ENCODE results near the gene FARSB. TPM values are rescaled to one million over a fixed set of nuclear protein-coding genes. Genes with fewer than 3 reads are reported as not detected.

FARSB gene
- total and polyA plus RNA-seq, 4 donors = 9.5 to 17.0 (median 15.5) TPM

DNA sequence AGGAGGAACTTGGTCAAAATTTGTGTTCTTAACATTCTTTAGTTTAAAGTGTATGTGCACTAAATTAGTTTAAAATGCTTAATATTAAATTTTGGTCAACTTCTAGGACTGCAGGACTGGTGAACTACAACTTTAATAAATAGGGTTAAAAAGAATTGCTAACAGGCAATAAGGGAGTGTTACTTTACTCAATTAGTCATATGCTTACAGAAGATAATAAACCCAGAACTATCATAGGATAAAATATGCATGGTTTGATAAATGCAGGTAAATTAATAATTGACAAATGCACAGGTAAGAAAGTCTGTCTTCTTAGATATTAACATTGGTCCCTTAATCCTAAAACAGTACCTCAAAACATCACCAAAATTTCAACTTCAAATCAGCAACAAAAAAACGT is 20.6 kb downstream of the FARSB start:
- no peak for ATAC-seq (ENCODE audit: insufficient read depth, low FRiP score)
- Histone ChIP-seq H3K9ac (ENCODE audit: insufficient read depth in 1 of 2, low read length in 2 of 2) (no peak overlapping the region), H3K27me3 (ENCODE audit: control insufficient read depth in 3 of 3, insufficient read depth in 3 of 3, low read length in 2 of 3) (no peaks in the 10 kb centered on the region), H3K4me1 (ENCODE audit: control insufficient read depth in 5 of 5, insufficient read depth in 5 of 5, low read length in 5 of 5) (no peaks in the 10 kb centered on the region), H3K9me3 (ENCODE audit: control insufficient read depth in 4 of 4, insufficient read depth in 3 of 4, low read length in 3 of 4) (no peaks in the 10 kb centered on the region), H3K36me3 (ENCODE audit: control insufficient read depth in 4 of 4, insufficient read depth in 4 of 4, low read length in 4 of 4) (peaks cover 7 to 38% (median 15%) of the 10 kb centered on the region in 4 donors), H3K27ac (ENCODE audit: low read depth in 1 of 2, low read length in 1 of 2) (no peak overlapping the region), H3K4me3 (no peak overlapping the region)
- whole genome bisulfite sequencing, 2 donors = 98 to 100% methylated on average over 1 of the region's 1 CpG
- TF ChIP-seq, protein P1, sequence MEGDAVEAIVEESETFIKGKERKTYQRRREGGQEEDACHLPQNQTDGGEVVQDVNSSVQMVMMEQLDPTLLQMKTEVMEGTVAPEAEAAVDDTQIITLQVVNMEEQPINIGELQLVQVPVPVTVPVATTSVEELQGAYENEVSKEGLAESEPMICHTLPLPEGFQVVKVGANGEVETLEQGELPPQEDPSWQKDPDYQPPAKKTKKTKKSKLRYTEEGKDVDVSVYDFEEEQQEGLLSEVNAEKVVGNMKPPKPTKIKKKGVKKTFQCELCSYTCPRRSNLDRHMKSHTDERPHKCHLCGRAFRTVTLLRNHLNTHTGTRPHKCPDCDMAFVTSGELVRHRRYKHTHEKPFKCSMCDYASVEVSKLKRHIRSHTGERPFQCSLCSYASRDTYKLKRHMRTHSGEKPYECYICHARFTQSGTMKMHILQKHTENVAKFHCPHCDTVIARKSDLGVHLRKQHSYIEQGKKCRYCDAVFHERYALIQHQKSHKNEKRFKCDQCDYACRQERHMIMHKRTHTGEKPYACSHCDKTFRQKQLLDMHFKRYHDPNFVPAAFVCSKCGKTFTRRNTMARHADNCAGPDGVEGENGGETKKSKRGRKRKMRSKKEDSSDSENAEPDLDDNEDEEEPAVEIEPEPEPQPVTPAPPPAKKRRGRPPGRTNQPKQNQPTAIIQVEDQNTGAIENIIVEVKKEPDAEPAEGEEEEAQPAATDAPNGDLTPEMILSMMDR (IDR thresholded peaks at IDR 0.05; ENCODE audit: control extremely low read depth, extremely low read depth) = no peak
- no peak for DNase-seq

DNA sequence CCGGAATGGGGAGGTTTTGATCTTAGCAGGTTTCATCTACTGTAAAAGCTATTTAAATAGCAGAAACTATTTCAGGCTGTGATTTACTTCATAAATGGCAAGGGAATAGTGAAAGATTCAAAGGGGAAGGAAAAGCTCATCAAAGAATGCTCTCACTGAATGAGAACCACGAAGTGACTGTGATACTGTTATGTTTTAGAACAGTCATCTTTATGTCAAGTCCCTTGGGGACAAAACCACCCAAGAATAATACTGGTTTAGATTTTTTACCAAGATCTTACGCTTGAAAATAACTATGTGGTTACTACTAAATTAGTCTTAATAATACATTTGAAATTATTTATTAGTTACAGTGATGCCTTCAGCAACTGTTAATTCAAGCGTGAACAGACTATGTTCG is 28.1 kb downstream of the FARSB start:
- Histone ChIP-seq H3K27ac (ENCODE audit: low read depth in 1 of 2, low read length in 1 of 2) (no peak overlapping the region), H3K4me1 (ENCODE audit: control insufficient read depth in 5 of 5, insufficient read depth in 5 of 5, low read length in 5 of 5) (no peaks in the 10 kb centered on the region), H3K27me3 (ENCODE audit: control insufficient read depth in 3 of 3, insufficient read depth in 3 of 3, low read length in 2 of 3) (no peaks in the 10 kb centered on the region), H3K36me3 (ENCODE audit: control insufficient read depth in 4 of 4, insufficient read depth in 4 of 4, low read length in 4 of 4) (peaks cover 14 to 38% (median 29%) of the 10 kb centered on the region in 4 donors), H3K9ac (ENCODE audit: insufficient read depth in 1 of 2, low read length in 2 of 2) (no peak overlapping the region), H3K4me3 (no peak overlapping the region), H3K9me3 (ENCODE audit: control insufficient read depth in 4 of 4, insufficient read depth in 3 of 4, low read length in 3 of 4) (no peaks in the 10 kb centered on the region)
- WGBS, 2 donors = 95 to 96% methylated on average over 5 of the region's 5 CpGs
- TF ChIP-seq, protein P1 (IDR thresholded peaks at IDR 0.05; ENCODE audit: control extremely low read depth, extremely low read depth) = no peak
- ATAC-seq (ENCODE audit: insufficient read depth, low FRiP score) = no peak
- no peak for DNase-seq

DNA sequence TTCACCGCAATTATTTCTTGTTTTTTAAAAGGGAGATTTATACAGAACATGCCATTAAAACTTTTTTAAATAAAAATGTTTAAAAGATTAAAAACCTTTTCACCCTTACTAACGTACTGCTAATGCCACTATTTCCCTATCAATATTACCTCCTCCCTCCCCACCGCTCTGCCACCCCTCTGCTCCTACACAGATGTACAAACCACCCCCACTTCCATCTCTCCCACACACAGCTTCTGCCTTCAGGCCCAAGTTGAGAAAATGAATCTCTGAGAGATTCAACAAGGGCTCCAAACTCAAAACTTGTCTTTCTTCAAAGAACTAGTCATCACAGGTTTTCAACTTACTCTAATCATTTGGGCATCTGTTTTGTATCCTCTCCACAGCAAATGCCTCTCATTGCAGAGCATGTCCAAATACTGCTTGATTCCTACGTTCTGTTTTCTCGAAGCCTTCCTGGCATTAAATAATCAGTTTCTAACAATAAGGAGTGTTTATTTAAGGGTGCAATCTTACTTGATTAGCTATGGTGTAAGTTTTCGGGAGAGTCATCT is 32.1 kb downstream of the FARSB start:
- Histone ChIP-seq H3K4me3 (no peak overlapping the region), H3K9me3 (ENCODE audit: control insufficient read depth in 4 of 4, insufficient read depth in 3 of 4, low read length in 3 of 4) (no peaks in the 10 kb centered on the region), H3K27me3 (ENCODE audit: control insufficient read depth in 3 of 3, insufficient read depth in 3 of 3, low read length in 2 of 3) (no peaks in the 10 kb centered on the region), H3K4me1 (ENCODE audit: control insufficient read depth in 5 of 5, insufficient read depth in 5 of 5, low read length in 5 of 5) (no peaks in the 10 kb centered on the region), H3K27ac (ENCODE audit: low read depth in 1 of 2, low read length in 1 of 2) (no peak overlapping the region), H3K9ac (ENCODE audit: insufficient read depth in 1 of 2, low read length in 2 of 2) (no peak overlapping the region), H3K36me3 (ENCODE audit: control insufficient read depth in 4 of 4, insufficient read depth in 4 of 4, low read length in 4 of 4) (peaks cover 15 to 49% (median 23%) of the 10 kb centered on the region in 4 donors)
- ATAC-seq (ENCODE audit: insufficient read depth, low FRiP score) (no peak), DNase-seq (no peak)
- 87 to 89% methylated on average over 6 of the region's 6 CpGs for WGBS, 2 donors
- TF ChIP-seq, protein P1 (IDR thresholded peaks at IDR 0.05; ENCODE audit: control extremely low read depth, extremely low read depth) = no peak

DNA sequence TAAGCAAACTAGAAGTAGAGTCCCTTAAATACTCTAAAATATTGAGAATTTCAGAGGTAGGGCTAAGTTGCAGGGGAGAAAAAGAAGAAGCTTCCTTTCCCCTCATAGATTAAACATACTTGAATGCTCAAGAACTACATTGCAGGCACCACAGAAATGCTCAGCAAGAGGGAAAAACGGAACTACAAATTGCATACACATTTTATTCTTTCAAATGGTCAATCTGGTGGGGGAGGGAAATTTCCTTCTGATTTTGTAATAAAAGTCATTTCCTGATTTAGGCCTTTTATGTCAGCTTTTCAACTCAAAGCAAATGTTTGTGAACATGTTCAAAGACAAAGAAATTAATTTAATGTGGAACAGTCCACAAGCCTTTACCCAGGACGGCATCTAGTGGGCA is 33.0 kb downstream of the FARSB start:
- H3K4me1 ChIP-seq (ENCODE audit: control insufficient read depth in 5 of 5, insufficient read depth in 5 of 5, low read length in 5 of 5) = no peaks in the 10 kb centered on the region
- peaks cover 13 to 44% (median 18%) of the 10 kb centered on the region in 4 donors for H3K36me3 ChIP-seq (ENCODE audit: control insufficient read depth in 4 of 4, insufficient read depth in 4 of 4, low read length in 4 of 4)
- ATAC-seq (ENCODE audit: insufficient read depth, low FRiP score) = no peak
- no peaks in the 10 kb centered on the region for H3K27me3 ChIP-seq (ENCODE audit: control insufficient read depth in 3 of 3, insufficient read depth in 3 of 3, low read length in 2 of 3)
- no peak overlapping the region for H3K9ac ChIP-seq (ENCODE audit: insufficient read depth in 1 of 2, low read length in 2 of 2)
- WGBS, 2 donors = 57 to 72% methylated on average over 2 of the region's 2 CpGs
- DNase-seq = no peak
- no peak overlapping the region for H3K27ac ChIP-seq (ENCODE audit: low read depth in 1 of 2, low read length in 1 of 2)
- no peak overlapping the region for H3K4me3 ChIP-seq
- H3K9me3 ChIP-seq (ENCODE audit: control insufficient read depth in 4 of 4, insufficient read depth in 3 of 4, low read length in 3 of 4) = no peaks in the 10 kb centered on the region
- TF ChIP-seq, protein P1 (IDR thresholded peaks at IDR 0.05; ENCODE audit: control extremely low read depth, extremely low read depth) = no peak
